GM12878 (cell line): ENCODE measurements around the gene FOSB. TPM values are rescaled to one million over a fixed set of nuclear protein-coding genes. Genes with fewer than 3 reads are reported as not detected.
A peak's percentile ranks its signal among the peaks of the same experiment; 100 is the strongest.

Source experiments
- ATAC-seq: fragments of 200-7000 bp; cut with Tn5 transposase; 3 replicates; pipeline ENCODE4 v1.9.1; 2020; ENCODE audit warnings: mild to moderate bottlenecking, moderate library complexity
- BruUV-seq: library from RNA; stranded (reverse); fragments of 400-500 nt; replicated peaks from 2 replicates; lab custom pipeline; 2021; lab: Mats Ljungman, UMichigan
- CTCF ChIA-PET: fragments of 300-600 bp; sonication (Branson Sonifier 250); formaldehyde crosslinking; extraction: SDS; loops from one replicate; lab custom pipeline; 2021; ENCODE audit warnings: inconsistent platforms; lab: Yijun Ruan, JAX
- POLR2A ChIA-PET: fragments of 350-600 bp; formaldehyde crosslinking; extraction: SDS; loops from one replicate; lab custom pipeline; 2021; ENCODE audit warnings: inconsistent platforms; lab: Charles Lee
- RAD21 ChIA-PET: fragments of 300-600 bp; sonication (Branson Sonifier 250); formaldehyde crosslinking; loops from one replicate; lab custom pipeline; 2023; ENCODE audit warnings: antibody characterized with exemption; ENCODE audit not compliant: unreplicated experiment; lab: Charles Lee
- SMC1A ChIA-PET: fragments of 300-600 bp; sonication (Branson Sonifier 250); formaldehyde crosslinking; loops from one replicate; lab custom pipeline; 2023; ENCODE audit not compliant: unreplicated experiment, uncharacterized antibody; lab: Charles Lee
- DNase-seq: peaks from one replicate; pipeline ENCODE4 v3.0.0-alpha.2; 2011; ENCODE audit warnings: low read depth, low spot score
- FAIRE-seq: peaks from 3 replicates; lab custom pipeline; 2011; peaks lifted over from hg19 to GRCh38; lab: Jason Lieb, UNC
- H2AFZ ChIP-seq: 2 replicates; pipeline ENCODE4 v1.6.0; 2011; ENCODE audit warnings: low read depth, low read length, control low read depth; ENCODE audit not compliant: control insufficient read depth
- H3K27ac ChIP-seq: 2 replicates; pipeline ENCODE4 v1.5.1; 2011; ENCODE audit warnings: control low read depth; ENCODE audit not compliant: control insufficient read depth, insufficient read depth
- H3K27me3 ChIP-seq, 2 experiments: replicated peaks in 1 of 2; 2 replicates each; pipeline versions ENCODE4 v1.6.0 to v1.6.1; 2011; ENCODE audit warnings: low read length in 1 of 2; ENCODE audit not compliant: control insufficient read depth in 2 of 2, insufficient read depth in 2 of 2
- H3K36me3 ChIP-seq, 2 experiments: 2 replicates each; pipeline ENCODE4 v1.5.1; 2011; ENCODE audit warnings: low read length in 1 of 2; ENCODE audit not compliant: control insufficient read depth in 2 of 2, insufficient read depth in 2 of 2
- H3K4me1 ChIP-seq: 2 replicates; pipeline ENCODE4 v1.6.1; 2011; ENCODE audit warnings: mild to moderate bottlenecking, low read length, moderate library complexity, mixed read lengths; ENCODE audit not compliant: control insufficient read depth, insufficient read depth
- H3K4me2 ChIP-seq: 2 replicates; pipeline ENCODE4 v1.6.0; 2011; ENCODE audit warnings: control low read depth; ENCODE audit not compliant: control insufficient read depth, insufficient read depth
- H3K4me3 ChIP-seq: fragments of 200-600 bp; sonication (generic); 2 replicates; pipeline ENCODE4 v1.5.1; 2016
- H3K79me2 ChIP-seq: 2 replicates; pipeline ENCODE4 v1.6.0; 2011; ENCODE audit warnings: low read length; ENCODE audit not compliant: control insufficient read depth, insufficient read depth
- H3K9ac ChIP-seq: 2 replicates; pipeline ENCODE4 v1.8.0; 2011; ENCODE audit warnings: low read length, control low read depth, mixed read lengths; ENCODE audit not compliant: control insufficient read depth, insufficient read depth
- H3K9me3 ChIP-seq: replicated peaks from 3 replicates; pipeline ENCODE4 v1.5.1; 2011; ENCODE audit warnings: mild to moderate bottlenecking, low read length; ENCODE audit not compliant: control insufficient read depth, insufficient read depth
- H4K20me1 ChIP-seq: 2 replicates; pipeline ENCODE4 v1.6.0; 2011; ENCODE audit not compliant: control insufficient read depth, insufficient read depth
- CREB1 ChIP-seq: IDR thresholded peaks from 2 replicates; pipeline ENCODE4 v1.6.1; 2012; ENCODE audit warnings: low read depth, mild to moderate bottlenecking, inconsistent platforms
- E2F8 ChIP-seq: fragments of 450-650 bp; IDR thresholded peaks from 2 replicates; pipeline ENCODE4 v1.6.1; 2018; ENCODE audit warnings: mild to moderate bottlenecking, low read depth, moderate library complexity; ENCODE audit not compliant: partially characterized antibody
- LARP7 ChIP-seq: fragments of 450-650 bp; IDR thresholded peaks from 2 replicates; pipeline ENCODE4 v1.6.1; 2017; ENCODE audit warnings: mild to moderate bottlenecking
- MLLT1 ChIP-seq: fragments of 450-650 bp; IDR thresholded peaks from 2 replicates; pipeline ENCODE4 v1.6.1; 2016; ENCODE audit warnings: mild to moderate bottlenecking
- POLR2AphosphoS2 ChIP-seq: IDR thresholded peaks from 2 replicates; pipeline ENCODE4 v1.6.1; 2011; ENCODE audit warnings: low read depth, mild to moderate bottlenecking, low read length, improper control_type of control experiment, moderate library complexity
- ZBTB11 ChIP-seq: fragments of 450-650 bp; formaldehyde crosslinking; IDR thresholded peaks from 2 replicates; pipeline ENCODE4 v1.5.0; 2022; ENCODE audit warnings: mild to moderate bottlenecking, missing genetic modification characterization
- WGBS: methylation state at CpG from one replicate; pipeline ENCODE4 v1.1.6; 2016; ENCODE audit warnings: low lambda C conversion rate; ENCODE audit not compliant: insufficient replicate concordance, insufficient coverage; ENCODE audit errors: missing lambda C conversion rate; 5-methylcytosine and 5-hydroxymethylcytosine counted together
- in situ Hi-C: fragments of 300-500 bp; cut with MboI; formaldehyde crosslinking; loops from 9 replicates; pipeline ENCODE4 v1.14.3; 2018; ENCODE audit warnings: mixed read lengths
- intact Hi-C: fragments of 100-400 bp; cut with micrococcal nuclease; formaldehyde crosslinking; loops from one replicate; pipeline ENCODE4 v1.14.2; 2022; ENCODE audit not compliant: unreplicated experiment
- polyA plus RNA-seq, 11 experiments: library from polyadenylated mRNA; depleted of rRNA in 4 of 11; unstranded in 6 of 11; stranded (reverse) in 5 of 11; fragments of >200 nt; fragmentation: Nextera tagmentation in 4 of 11; fragmentation: Illumina TruSeq in 1 of 11; extraction: Ambion mirVana in 4 of 11; extraction: Trizol in 1 of 11; gene quantifications; 1 replicate in 1 of 11; 2 replicates in 10 of 11; pipeline versions ENCODE4 v1.2.1 to v1.2.3, GENCODE V29; 2011 to 2016; ENCODE audit warnings: inconsistent platforms in 2 of 11, missing spikeins in 2 of 11, low read depth in 1 of 11
- total RNA-seq, 4 experiments: library from RNA; depleted of rRNA in 3 of 4; stranded (reverse); fragments of >200 nt in 3 of 4; fragmentation: Illumina TruSeq in 1 of 4; extraction: Trizol in 1 of 4; gene quantifications; 2 replicates each; pipeline versions ENCODE4 v1.2.1 to v1.2.3, GENCODE V29; 2013 to 2021

The FOSB gene
- total and polyA plus RNA-seq, 10 of the 15 experiments (the other 5 are each of a cell fraction or from before 2014, with no cell fraction given) = 0.06 to 0.56 (median 0.26) TPM

DNA sequence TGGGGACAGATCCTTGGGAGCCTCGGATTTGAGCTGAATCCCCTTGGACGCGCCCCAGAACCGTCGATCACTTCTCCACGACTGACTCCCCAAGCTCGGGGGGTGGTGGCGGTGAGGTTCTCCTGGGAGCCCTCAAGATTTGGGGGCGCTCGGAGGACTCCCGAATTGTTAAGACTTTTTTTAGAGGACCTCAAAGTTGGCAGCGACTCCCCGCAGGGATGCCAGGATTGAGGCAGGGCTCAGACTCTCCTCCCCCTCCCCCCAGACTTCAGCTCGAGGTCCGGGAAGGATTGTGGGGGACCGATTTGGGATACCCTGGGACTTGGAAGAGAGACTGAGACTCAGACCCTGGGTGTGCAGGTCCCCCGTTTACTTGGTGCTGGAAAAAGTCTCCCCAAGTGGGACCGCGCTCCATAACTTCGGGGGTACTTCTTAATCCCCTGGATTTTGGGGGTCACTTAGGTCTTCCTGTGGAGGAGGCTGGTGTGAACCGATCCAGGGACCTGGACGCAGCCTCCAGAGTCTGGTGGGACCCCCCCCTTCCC, 40.1 kb downstream of the FOSB start:
- CTCF ChIA-PET = interaction anchor here (0.8 to 1.0 kb wide), 5 partner anchors 9 to 134 kb away, joined by 3 to 6 read pairs (median 4); no protein-coding TSS in a partner anchor
- Histone ChIP-seq H3K9me3 (no peaks in the 10 kb centered on the region; the same call in 2 of the 3 replicates), H3K4me1 (peaks cover 21% of the 10 kb centered on the region), H3K36me3 (no peaks in the 10 kb centered on the region), H3K4me2 (peak overlapping the region; percentile 73), H3K4me3 (peak overlapping the region; percentile 99), H3K79me2 (peaks cover 63% of the 10 kb centered on the region), H2AFZ (no peak overlapping the region), H3K27ac (peak overlapping the region; percentile 98), H4K20me1 (no peaks in the 10 kb centered on the region), H3K27me3 (no peaks in the 10 kb centered on the region), H3K9ac (peak overlapping the region; percentile 98)
- WGBS = under 1% methylated on average over 22 of the region's 22 CpGs
- ATAC-seq = no peak
- POLR2A ChIA-PET = interaction anchor here (0.5 to 1.9 kb wide), 7 partner anchors 14 to 135 kb away, joined by 3 to 10 read pairs (median 3); no protein-coding TSS in a partner anchor
- RAD21 ChIA-PET = interaction anchor here (0.7 to 1.7 kb wide), 4 partner anchors 29 to 136 kb away, joined by 3 to 5 read pairs (median 4); no protein-coding TSS in a partner anchor
- TF ChIP-seq CREB1 (0 out of 2 replicates have a peak, but pooled peaks have one; percentile 2), E2F8 (no peak), MLLT1 (0 out of 2 replicates have a peak, but pooled peaks have one; percentile 20), ZBTB11 (no peak), LARP7 (peak; percentile 46), POLR2AphosphoS2 (0 out of 2 replicates have a peak, but pooled peaks have one; percentile 21)
- in situ Hi-C loops (no loop called here), intact Hi-C loops (loop anchor here (5.0 kb wide), 1 partner anchor 134 kb away; no protein-coding TSS in a partner anchor)
- FAIRE-seq = no peak
- no peak for DNase-seq
- SMC1A ChIA-PET = interaction anchor here (1.1 kb wide), 1 partner anchor 131 kb away, joined by 4 read pairs; the partner anchor contains the start of gene EML2
- BruUV-seq = no TSS peak
